ENCODE measurements around the gene TBX4.

Gene TBX4

DNA sequence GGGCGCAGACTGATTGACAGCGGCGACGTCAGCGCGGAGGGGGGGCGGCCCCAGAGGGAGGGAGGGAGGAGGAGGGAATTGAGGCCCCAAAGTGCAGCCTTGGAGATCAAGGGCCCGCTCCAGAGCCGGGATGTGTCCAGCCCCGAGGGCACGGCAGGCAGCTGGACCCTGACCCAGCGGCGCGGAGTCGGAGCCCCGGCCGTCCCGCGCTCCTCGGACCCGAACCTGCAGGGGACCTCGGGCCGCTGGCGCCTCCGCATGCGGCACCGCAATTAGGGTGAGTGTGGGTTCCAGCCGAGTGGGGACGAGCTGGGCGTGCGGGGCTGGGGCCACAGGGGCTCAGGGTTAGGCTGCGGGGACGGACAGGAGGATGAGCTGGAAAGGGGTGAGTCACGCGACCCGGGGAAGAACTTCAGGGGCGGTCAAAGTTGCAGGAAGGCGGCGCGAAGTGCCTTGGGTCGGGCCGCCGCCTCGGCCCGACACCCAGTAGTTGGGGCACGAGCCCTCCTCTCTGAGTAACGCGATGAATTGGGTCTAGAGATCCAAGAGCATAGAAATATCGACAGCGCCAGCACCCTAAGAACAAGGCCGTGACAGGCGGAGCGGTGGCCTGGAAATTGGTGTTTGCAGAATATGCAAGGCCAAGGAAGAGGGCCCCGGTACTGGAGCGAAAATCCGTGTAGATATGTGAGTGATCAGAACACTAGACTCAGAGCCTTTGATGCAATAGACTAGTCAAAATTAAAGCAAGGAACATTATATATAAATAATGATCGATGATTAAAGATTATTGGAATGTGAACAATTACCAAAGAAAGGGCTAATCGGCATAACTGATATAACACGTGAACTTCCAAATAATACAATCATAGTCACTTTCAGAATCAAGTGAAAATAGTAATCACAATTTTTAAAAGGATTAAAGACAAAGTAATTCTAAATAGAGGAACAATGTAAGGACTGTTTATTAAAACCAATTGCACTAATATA is at the start of gene TBX4:
Gene TBX4, plus strand, starts transcription at position 122 of the 990 bp plus-strand sequence. CDS start 4,069 bp downstream, outside the sequence.
- DNase-seq (ENCODE audit: low read depth, low spot score): no peak

DNA sequence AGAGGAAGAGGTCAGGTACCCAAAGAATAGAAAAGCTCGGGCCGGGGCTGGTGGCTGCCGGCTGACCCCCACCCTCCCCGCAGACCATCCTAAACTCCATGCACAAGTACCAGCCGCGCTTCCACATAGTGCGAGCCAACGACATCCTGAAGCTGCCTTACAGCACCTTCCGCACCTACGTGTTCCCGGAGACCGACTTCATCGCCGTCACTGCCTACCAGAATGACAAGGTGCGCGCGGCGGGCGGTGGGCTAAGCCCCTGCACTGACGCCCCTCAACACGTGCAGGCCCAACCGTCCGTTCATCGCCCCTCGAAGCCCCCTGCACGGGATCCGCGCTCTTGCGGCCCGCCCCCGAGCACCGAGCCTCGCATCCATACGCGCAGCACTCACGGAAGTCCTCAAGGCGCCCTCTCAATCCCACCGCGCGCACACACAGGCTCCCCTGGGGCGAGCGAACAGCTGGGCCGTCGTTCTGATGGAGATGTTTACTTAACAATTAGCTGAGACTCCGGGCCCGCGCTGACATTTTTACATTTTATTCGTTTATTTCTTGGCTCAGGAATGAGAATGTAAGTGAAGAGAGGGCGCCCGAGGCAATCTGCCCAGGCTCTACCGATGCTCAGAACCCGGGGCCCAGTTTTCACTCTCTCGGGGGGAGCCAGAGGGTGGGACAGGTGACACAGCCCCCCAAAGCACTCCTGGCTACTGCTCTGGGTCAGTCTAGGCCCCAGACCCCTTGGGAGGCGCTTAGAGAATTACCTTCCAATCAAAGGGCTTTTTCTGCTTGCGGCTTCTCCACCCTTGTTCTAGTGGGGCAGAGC is 49.0 kb upstream of the TBX4 start:
- DNase-seq (ENCODE audit: low read depth, low spot score): no peak

DNA sequence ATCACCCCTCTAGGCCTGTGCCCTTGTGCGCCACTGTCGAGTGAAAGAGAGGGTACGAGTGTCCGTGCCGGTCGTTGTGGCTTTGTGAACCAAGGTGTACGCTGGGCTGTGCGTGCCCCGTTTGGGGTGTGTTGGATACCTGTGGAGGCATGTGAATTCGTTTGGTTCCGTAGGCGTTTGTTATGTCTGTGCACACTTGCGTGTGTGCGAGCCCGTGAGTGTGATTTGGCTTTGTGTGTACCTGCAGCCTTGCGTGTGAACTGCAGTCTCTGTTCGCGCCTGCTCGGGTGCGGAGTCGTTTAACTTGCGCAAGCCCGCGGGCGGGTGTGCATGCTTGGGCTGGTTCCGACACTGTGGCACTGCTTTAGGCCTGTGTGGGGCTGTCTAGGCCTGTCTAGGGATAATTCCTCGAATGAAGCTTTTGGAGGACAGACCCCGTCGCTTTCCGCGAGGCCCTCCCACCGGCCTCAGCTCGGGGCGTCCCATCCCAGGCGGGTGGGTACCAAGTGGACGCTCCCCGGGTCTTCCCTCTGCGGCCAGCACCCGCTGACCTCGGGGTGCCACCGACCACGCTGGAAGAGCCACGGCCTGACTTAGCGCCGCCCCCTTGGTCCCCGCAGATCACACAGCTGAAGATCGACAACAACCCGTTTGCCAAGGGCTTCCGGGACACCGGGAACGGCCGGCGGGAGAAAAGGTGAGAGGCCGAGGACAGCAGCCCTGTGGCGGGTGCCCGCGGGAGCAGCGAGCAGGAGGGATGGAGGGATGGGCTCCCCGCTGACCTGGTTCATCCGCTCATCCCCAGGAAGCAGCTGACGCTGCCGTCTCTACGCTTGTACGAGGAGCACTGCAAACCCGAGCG is 48.2 kb upstream of the TBX4 start:
- no peak for DNase-seq (ENCODE audit: low read depth, low spot score)

DNA sequence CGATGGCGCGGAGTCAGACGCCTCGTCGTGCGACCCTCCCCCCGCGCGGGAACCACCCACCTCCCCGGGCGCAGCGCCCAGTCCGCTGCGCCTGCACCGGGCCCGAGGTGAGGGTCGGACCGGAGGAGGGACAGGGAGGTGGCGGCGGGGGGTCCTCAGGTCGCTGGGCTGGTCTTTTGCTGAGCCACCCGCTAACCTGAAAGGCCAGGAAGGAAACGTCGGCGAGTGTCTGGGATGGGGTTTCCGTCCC is 47.6 kb upstream of the TBX4 start:
- no peak for DNase-seq (ENCODE audit: low read depth, low spot score)

DNA sequence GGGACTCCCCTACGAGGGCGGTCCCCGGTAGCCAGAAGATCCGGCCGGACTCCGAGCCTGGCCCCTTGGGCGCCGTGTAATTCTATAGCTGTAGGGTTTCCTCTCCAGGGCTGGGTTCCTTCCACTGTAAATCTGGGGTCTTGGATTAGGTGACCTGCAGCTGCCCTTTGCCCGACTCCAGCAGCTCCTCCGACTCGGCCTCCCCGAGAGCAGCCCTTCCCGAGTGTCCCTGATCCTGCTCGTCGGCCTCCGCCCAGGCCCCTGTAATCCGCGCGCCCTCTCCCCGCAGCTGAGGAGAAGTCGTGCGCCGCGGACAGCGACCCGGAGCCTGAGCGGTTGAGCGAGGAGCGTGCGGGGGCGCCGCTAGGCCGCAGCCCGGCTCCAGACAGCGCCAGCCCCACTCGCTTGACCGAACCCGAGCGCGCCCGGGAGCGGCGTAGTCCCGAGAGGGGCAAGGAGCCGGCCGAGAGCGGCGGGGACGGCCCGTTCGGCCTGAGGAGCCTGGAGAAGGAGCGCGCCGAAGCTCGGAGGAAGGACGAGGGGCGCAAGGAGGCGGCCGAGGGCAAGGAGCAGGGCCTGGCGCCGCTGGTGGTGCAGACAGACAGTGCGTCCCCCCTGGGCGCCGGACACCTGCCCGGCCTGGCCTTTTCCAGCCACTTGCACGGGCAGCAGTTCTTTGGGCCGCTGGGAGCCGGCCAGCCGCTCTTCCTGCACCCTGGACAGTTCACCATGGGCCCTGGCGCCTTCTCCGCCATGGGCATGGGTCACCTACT is 47.1 kb upstream of the TBX4 start:
- no peak for DNase-seq (ENCODE audit: low read depth, low spot score)

DNA sequence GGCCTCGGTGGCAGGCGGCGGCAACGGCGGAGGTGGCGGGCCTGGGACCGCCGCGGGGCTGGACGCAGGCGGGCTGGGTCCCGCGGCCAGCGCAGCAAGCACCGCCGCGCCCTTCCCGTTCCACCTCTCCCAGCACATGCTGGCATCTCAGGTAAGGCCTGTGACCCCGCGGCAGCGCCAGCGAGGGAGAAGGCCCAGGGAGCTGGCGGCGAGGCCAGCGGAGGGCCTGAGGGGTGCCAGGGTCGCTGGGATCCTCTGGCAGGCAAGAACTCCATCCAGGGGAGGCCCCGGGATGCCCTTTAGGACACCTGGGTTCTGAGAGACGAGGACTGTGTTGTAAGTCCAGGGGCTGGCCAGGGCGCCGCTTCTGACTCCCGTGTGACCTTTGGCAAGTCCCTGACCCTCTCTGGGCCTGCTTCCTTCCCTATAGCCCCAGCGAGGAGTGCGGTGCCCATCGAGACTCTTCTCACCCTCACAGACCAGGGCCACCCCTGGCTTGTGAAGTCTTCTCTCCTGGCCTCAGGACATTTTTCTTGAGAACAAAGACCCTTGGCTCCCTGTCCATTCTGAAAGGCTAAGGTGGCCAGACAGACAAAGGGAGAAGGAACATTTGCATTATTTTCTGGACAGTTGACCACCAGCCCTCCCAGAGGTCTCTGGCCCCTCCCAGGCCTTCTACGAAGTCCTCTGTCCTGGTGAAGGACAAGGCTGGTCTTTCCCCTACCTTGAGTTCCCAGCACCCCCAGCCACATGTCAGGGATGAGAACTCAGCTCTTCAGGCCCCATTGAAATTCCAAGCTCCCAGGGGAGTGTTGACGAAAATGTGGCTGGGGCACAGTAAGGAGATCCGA is 46.3 kb upstream of the TBX4 start:
- DNase-seq (ENCODE audit: low read depth, low spot score): no peak

DNA sequence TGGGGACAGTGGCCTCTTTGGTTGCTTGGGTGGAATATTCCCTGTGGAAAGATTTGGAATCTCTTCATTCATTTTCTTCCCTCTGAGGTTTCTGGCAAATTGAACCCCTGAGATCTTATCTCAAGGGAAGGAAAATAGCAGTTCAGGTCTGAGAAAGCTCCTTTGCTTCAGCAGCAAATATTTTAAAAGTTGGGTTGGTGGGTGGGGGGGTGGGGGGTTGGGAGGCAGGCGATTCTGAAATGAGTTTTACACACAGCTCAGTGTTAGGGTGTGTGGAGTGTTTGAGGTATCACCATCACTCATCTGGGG is 45.7 kb upstream of the TBX4 start:
- DNase-seq (ENCODE audit: low read depth, low spot score): no peak

DNA sequence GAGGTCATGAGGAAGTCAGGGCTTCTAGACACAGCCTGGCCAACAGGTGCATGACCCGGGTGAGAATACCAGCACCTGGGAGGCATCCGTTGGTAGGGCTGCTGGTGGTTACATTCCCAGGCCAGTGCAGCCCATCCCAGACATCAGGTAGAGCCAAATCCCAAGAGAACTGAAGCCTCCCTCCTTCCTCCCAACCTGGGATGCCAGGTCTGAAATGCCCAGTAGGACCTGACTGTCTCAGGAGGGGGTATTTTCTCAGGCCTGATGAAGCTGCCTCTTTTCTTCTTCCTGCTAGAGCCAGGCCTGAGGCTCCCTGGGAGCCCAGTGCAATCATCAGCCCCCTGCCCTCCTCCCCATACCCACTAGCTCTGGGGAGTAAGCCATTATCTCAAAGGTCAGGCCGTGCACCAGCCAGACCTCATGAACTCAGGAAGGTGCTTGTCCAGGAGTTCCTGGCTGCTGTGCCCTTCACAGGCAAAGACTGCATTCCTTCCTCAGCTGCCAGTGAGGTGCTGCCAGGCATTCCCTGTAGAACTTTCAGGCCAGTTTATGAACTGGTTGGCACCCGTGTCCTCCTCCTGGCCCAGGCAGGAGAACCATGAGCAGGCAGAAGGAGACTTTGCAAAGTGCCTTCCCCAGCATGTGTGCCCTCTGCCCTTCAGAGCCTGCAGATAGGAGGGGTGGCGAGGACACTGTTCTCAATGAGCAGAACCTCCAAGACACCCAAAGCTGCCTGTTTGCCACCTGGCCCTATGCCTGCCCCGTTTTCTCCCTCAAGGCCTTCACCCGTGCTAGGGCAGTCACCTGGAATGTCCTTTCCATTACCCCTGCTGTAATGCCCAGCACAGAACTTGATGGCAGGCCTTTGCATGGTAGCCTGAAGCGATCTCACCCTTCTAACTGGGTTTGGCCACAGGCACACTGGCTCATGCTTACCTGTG is 45.0 kb upstream of the TBX4 start:
- no peak for DNase-seq (ENCODE audit: low read depth, low spot score)

DNA sequence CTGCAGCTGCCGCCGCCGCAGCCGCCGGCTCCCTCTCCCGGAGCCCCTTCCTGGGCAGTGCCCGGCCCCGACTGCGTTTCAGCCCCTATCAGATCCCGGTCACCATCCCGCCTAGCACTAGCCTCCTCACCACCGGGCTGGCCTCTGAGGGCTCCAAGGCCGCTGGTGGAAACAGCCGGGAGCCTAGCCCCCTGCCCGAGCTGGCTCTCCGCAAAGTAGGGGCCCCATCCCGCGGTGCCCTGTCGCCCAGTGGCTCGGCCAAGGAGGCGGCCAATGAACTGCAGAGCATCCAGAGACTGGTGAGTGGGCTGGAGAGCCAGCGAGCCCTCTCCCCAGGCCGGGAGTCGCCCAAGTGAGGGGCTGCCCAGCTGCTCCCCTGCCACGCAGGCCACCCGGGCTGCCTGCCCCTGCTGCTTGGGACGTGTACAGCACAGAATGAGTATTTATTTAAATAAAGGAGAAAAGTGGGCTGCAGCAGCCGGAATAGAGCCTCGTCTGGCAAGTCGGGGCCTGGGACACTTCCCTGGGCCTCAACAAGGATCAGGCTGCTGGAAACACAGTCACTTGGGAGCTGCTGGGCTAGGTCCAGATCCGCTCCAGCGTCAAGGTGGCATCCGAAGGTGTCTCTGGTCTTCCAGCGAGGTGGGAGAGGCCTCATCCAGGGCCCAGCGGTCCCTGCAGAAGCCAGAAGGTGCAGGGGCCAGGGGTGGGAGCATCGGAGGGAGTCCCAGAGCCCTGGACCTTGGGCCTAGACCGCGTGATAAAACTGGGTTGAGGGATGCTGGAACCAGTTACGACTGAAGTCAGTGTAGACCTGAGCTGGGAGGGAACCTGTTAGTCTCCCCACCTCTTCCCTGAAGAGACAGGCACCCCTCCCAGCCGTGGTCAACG is 43.8 kb upstream of the TBX4 start:
- DNase-seq (ENCODE audit: low read depth, low spot score): no peak

DNA sequence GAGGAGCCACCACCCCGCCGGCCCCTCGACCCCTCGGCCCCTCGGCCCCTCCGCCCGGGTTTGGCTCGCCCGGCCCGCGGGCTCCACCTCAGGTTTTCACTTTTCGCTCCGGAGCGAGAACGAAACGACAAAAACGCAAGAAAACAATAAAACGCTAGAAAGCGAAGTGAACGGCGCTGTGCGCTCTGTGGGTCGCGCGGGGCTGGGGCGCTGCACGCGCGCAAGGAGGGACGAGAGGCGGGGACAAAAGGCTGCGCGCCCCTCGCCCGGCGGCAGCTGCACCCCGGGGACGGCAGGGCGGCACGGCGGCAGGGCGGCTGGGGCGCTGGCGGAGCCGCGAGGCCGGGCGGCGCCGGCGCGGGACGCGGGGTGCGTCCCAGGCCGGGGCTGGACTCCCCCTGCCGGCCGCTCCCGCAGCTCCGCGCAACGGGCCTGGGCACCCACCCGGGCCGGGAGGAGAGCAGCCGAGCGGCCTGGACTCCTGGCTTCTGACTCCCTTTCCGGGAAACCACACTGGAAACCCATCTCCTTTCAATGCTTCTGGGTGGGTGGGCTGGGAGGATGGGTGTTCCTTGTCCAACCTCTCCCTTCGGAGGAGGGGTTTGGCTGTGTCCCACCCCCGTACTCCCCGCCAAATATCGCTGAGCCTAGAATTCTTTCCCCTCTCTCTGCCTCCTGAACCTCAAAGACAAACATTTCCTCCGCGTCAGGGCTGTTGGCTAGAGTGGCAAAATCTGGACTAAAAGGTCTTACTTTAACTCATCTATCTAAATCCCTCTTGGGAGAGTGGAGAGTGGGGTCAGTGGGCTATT is 42.7 kb upstream of the TBX4 start:
- no peak for DNase-seq (ENCODE audit: low read depth, low spot score)

DNA sequence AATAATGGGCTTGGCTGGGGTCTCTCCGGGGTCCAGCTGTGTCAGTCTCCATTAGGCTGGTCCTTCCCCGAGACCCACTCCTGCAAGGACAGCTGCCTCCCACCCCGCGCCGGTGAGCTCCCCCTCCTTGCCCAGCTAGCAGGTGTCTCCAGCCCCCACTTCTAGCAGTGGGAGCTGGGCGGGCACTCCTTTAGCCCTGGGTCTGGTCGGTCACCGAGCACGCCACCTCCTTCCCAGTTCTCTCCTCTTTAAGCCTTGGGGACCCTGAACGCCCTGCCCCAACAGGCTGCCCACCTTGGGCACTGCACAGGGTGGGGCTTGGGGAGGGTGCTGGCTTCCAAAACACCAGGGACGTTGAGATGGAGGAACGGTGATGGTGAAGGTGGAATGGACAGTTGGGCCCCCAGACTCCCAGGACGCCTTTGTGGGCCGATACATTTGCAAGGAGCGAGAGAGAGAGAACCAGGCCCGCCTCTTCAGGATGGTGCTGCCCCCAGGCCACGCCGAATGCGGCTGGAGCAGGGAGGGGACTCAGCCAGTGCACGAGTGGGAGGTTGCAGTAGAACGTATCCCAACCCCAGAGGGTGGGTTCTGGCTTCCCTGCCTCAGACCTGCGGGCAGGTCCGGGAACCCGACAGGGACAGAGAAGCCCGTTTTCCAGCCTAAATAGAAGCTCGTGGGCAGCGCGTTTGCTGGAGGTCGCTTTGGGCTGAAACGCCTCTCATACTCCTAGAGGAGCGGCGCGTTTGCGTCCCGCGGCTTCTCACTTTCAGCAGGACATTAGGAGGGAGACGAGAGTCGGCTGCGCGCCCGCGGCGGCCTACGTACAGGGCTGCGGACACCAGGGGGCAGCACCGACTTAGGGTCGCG is 41.8 kb upstream of the TBX4 start:
- DNase-seq (ENCODE audit: low read depth, low spot score): no peak

DNA sequence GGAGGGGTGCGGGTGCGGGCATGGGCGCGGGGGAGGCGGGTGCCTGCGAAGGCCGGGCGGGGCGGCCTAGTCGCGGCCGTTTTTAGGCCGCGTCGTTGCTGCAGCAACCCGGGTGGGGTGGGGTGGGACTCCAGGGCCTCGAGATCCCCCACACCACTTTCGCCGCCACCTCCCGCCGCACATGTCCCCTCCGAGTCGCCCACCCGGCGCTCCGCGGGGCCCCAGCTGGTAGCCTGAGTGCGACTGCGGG is 41.3 kb upstream of the TBX4 start:
- DNase-seq (ENCODE audit: low read depth, low spot score): no peak

DNA sequence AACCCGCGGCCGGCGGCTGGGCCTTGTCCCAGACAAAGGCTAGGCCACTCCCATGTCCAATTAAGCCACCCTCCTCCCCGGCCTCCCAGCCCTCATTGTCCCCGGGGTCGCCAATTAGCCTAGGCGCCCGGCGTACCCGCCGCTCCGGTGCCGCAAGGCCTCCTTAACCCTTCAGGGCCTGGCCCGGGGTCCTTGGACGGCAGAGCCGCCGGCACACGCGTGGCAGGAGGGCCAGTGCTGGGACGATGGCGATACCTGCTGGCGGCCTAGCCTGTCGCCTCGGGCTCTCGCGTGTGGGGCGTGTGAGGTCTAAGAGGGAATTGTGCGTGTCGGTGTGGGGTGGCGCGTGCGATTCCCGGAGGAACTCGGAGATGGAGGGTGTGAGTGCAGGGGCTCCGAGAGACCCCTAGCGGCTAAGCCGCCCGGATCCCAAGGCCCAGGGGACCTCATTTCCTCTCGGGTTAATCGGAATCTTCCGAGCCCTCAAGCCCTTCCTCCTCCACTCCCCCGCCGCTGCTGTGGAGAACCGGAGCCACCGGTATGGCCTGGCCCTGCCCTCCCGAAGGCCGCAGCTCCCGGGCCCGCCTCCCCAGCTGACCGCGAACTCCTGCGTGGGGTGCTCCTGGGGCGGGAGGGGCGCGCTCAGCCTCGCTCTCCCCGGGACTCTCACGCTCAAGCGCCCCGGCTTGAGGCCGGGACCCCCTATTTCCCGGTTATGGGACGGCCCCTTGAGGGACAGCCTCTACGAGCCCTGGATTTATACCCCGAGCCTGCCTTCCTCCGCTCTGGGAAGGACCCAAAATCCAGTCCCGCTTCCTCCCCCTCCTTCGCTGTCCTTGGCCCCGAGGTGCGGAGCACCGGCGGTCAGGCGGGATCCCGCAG is 40.7 kb upstream of the TBX4 start:
- DNase-seq (ENCODE audit: low read depth, low spot score): no peak

DNA sequence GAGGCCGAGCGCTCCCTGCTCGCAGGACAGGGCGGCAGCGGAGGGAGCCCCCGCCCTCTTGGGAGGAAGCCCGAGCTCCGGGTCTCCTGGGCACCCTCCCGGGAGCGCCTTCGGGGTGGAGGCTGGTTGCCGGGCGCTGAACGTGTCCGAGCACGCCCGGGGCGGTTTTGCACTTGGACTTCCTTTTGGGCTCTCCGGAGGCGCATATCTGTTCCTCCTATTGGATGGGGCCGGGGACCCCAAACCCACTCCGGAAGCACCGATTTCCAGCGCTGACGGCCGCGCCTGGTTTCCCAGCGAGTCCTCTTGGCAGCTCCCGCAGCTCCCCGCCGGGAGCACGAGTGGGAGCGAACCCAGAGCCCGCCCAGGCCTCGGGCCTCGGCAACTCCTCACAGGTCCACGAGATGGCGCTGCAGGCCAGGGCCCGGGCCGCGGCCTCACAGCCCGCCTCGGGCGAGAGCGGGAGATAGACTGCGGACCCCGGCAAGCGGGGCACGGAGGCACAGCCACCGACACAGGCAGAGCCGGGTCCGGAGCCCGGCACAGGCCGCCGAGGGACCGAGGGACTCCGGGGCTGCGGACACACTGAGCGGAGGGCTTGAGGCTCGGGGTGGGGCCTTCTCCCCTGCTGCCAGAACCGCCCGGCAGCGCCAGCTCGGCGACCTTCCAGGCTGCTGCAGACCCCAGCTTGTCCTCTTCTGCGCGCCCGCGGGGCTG is 39.9 kb upstream of the TBX4 start:
- DNase-seq (ENCODE audit: low read depth, low spot score): no peak
